ENCODE results near the gene AP3B1. TPM values are rescaled to one million over a fixed set of nuclear protein-coding genes. Genes with fewer than 3 reads are reported as not detected.

The AP3B1 gene
- total and polyA plus RNA-seq, 2 donors (not counting 1 experiment from before 2014, with no cell fraction given), result 26.8 to 58.9 TPM

DNA sequence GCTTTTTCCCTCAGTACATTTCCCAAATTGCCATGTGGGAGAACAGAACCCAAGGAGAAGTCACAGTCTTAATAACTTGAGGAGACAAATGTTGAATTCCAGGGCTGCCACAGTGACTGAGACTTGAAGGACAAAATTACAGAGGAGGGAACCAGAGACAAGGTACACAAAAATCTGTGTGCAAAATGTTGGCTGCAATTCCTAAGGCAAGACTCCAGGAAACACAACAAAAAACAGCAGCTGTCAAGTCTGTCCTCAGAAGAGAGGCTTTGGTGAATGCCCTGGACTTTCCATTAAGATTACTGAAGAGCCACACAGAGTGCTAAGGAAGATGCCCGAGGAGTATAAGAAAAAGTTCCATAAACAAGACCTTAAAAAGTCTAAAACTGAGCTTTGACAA is 21.1 kb downstream of the AP3B1 start:
- TF ChIP-seq, protein P1, sequence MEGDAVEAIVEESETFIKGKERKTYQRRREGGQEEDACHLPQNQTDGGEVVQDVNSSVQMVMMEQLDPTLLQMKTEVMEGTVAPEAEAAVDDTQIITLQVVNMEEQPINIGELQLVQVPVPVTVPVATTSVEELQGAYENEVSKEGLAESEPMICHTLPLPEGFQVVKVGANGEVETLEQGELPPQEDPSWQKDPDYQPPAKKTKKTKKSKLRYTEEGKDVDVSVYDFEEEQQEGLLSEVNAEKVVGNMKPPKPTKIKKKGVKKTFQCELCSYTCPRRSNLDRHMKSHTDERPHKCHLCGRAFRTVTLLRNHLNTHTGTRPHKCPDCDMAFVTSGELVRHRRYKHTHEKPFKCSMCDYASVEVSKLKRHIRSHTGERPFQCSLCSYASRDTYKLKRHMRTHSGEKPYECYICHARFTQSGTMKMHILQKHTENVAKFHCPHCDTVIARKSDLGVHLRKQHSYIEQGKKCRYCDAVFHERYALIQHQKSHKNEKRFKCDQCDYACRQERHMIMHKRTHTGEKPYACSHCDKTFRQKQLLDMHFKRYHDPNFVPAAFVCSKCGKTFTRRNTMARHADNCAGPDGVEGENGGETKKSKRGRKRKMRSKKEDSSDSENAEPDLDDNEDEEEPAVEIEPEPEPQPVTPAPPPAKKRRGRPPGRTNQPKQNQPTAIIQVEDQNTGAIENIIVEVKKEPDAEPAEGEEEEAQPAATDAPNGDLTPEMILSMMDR (IDR thresholded peaks at IDR 0.05), result no peak
- no peak for TF ChIP-seq EZH2 (IDR thresholded peaks at IDR 0.05; ENCODE audit: borderline replicate concordance, insufficient read depth, low read depth, low read length, poor library complexity, severe bottlenecking)
- H3K27ac Mint-ChIP-seq, result peak overlapping the region; percentile 7
- H3K9me3 Mint-ChIP-seq (ENCODE audit: insufficient read depth), result no peaks in the 10 kb centered on the region
- ChIA-PET POLR2A (no interaction called here), CTCF (interaction anchor here (0.7 to 1.1 kb wide), 2 partner anchors 52 to 860 kb away, joined by 3 read pairs; no protein-coding TSS in a partner anchor)
- Histone ChIP-seq H2AFZ (ENCODE audit: insufficient read depth, low read depth, low read length, poor library complexity, severe bottlenecking) (no peak overlapping the region), H3K9me3 (ENCODE audit: control extremely low read depth in 1 of 3, control insufficient read depth in 2 of 3, insufficient read depth in 1 of 3, low read length in 2 of 3) (no peaks in the 10 kb centered on the region), H3K4me1 (ENCODE audit: control insufficient read depth in 2 of 2, insufficient read depth in 2 of 2, low read length in 2 of 2) (peaks cover 1 to 7% of the 10 kb centered on the region in 2 donors), H3K27ac (ENCODE audit: low read length in 2 of 2) (no peak overlapping the region), H3K79me2 (ENCODE audit: control insufficient read depth, insufficient read depth, low read length) (peaks cover 50% of the 10 kb centered on the region), H3K9ac (ENCODE audit: low read length) (no peak overlapping the region), H3K27me3 (replicated peaks in 1 of 4; ENCODE audit: control extremely low read depth in 1 of 4, control insufficient read depth in 3 of 4, insufficient read depth in 4 of 4, low read length in 3 of 4) (no peaks in the 10 kb centered on the region), H3K4me3 (ENCODE audit: control extremely low read depth in 1 of 5, extremely low read depth in 1 of 5, insufficient read depth in 1 of 5, low read depth in 2 of 5, low read length in 4 of 5) (no peak overlapping the region), H3K36me3 (replicated peaks in 1 of 2; ENCODE audit: control extremely low read depth in 1 of 2, control insufficient read depth in 1 of 2, extremely low read depth in 1 of 2, insufficient read depth in 2 of 2, low read length in 1 of 2) (peaks cover 0 to 4% of the 10 kb centered on the region in 2 experiments), H4K20me1 (ENCODE audit: control insufficient read depth, insufficient read depth, low read length, poor library complexity, severe bottlenecking) (peaks cover 39% of the 10 kb centered on the region), H3K4me2 (replicated peaks; ENCODE audit: low read depth, low read length, poor library complexity, severe bottlenecking) (no peak overlapping the region)
- no peak for ATAC-seq (ENCODE audit: low read depth)
- no peaks in the 10 kb centered on the region for H3K27me3 Mint-ChIP-seq
- H3K4me3 Mint-ChIP-seq, result no peak overlapping the region
- WGBS (ENCODE audit: insufficient coverage), result no CpG with 5 or more reads among the region's 1 CpG
- no peak for DNase-seq
- intact Hi-C loops (cut with micrococcal nuclease), result loop anchor here (5.0 kb wide), 1 partner anchor 1406 kb away; no protein-coding TSS in a partner anchor
- H3K4me1 Mint-ChIP-seq, result peaks cover 9% of the 10 kb centered on the region

DNA sequence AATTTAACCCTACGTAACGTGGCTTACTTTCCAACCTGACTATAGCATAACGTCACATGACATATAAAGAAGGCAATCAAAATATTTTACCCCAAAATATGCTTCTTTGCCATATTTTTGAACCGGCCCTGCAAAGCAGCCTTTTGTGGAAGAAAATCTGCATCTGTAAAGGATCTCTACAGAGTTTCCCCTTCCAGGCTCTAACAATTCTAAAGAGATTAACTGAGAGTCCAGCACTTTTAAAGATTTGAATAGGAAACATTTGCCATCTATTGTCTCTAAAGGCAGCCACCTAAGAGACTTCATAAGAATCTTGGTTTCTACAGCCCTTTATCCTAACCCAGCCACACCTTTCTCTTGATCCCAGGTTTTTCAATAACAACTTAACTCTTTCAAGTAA is 22.7 kb downstream of the AP3B1 start:
- ChIA-PET POLR2A (no interaction called here), CTCF (no interaction called here)
- TF ChIP-seq EZH2 (IDR thresholded peaks at IDR 0.05; ENCODE audit: borderline replicate concordance, insufficient read depth, low read depth, low read length, poor library complexity, severe bottlenecking), result no peak
- TF ChIP-seq, protein P1 (IDR thresholded peaks at IDR 0.05), result no peak
- Mint-ChIP-seq H3K27ac (no peak overlapping the region), H3K27me3 (no peaks in the 10 kb centered on the region), H3K4me3 (no peak overlapping the region), H3K4me1 (peaks cover 14% of the 10 kb centered on the region), H3K9me3 (ENCODE audit: insufficient read depth) (no peaks in the 10 kb centered on the region)
- H2AFZ ChIP-seq (ENCODE audit: insufficient read depth, low read depth, low read length, poor library complexity, severe bottlenecking), result no peak overlapping the region
- intact Hi-C loops (cut with micrococcal nuclease), result loop anchor here (5.0 kb wide), 1 partner anchor 1404 kb away; no protein-coding TSS in a partner anchor
- no peak for ATAC-seq (ENCODE audit: low read depth)
- H3K4me1 ChIP-seq (ENCODE audit: control insufficient read depth in 2 of 2, insufficient read depth in 2 of 2, low read length in 2 of 2), result peaks cover 3 to 16% of the 10 kb centered on the region in 2 donors
- H3K36me3 ChIP-seq (replicated peaks in 1 of 2; ENCODE audit: control extremely low read depth in 1 of 2, control insufficient read depth in 1 of 2, extremely low read depth in 1 of 2, insufficient read depth in 2 of 2, low read length in 1 of 2), result peaks cover 0 to 2% of the 10 kb centered on the region in 2 experiments
- WGBS (ENCODE audit: insufficient coverage), result 100% methylated on average over 3 of the region's 4 CpGs
- no peaks in the 10 kb centered on the region for H3K9me3 ChIP-seq (ENCODE audit: control extremely low read depth in 1 of 3, control insufficient read depth in 2 of 3, insufficient read depth in 1 of 3, low read length in 2 of 3)
- H3K27me3 ChIP-seq (replicated peaks in 1 of 4; ENCODE audit: control extremely low read depth in 1 of 4, control insufficient read depth in 3 of 4, insufficient read depth in 4 of 4, low read length in 3 of 4), result no peaks in the 10 kb centered on the region
- DNase-seq, result no peak
- H4K20me1 ChIP-seq (ENCODE audit: control insufficient read depth, insufficient read depth, low read length, poor library complexity, severe bottlenecking), result peaks cover 34% of the 10 kb centered on the region
- H3K79me2 ChIP-seq (ENCODE audit: control insufficient read depth, insufficient read depth, low read length), result peaks cover 36% of the 10 kb centered on the region
- no peak overlapping the region for H3K27ac ChIP-seq (ENCODE audit: low read length in 2 of 2)
- H3K4me2 ChIP-seq (replicated peaks; ENCODE audit: low read depth, low read length, poor library complexity, severe bottlenecking), result no peak overlapping the region
- H3K4me3 ChIP-seq (ENCODE audit: control extremely low read depth in 1 of 5, extremely low read depth in 1 of 5, insufficient read depth in 1 of 5, low read depth in 2 of 5, low read length in 4 of 5), result no peak overlapping the region
- no peak overlapping the region for H3K9ac ChIP-seq (ENCODE audit: low read length)
